ENCODE measurements around the gene GSC2. TPM values are rescaled to one million over a fixed set of nuclear protein-coding genes. Genes with fewer than 3 reads are reported as not detected.

The GSC2 gene
- total and polyA plus RNA-seq, 9 of the 15 experiments (the other 6 are each of a cell fraction or from before 2014, with no cell fraction given): not detected

DNA sequence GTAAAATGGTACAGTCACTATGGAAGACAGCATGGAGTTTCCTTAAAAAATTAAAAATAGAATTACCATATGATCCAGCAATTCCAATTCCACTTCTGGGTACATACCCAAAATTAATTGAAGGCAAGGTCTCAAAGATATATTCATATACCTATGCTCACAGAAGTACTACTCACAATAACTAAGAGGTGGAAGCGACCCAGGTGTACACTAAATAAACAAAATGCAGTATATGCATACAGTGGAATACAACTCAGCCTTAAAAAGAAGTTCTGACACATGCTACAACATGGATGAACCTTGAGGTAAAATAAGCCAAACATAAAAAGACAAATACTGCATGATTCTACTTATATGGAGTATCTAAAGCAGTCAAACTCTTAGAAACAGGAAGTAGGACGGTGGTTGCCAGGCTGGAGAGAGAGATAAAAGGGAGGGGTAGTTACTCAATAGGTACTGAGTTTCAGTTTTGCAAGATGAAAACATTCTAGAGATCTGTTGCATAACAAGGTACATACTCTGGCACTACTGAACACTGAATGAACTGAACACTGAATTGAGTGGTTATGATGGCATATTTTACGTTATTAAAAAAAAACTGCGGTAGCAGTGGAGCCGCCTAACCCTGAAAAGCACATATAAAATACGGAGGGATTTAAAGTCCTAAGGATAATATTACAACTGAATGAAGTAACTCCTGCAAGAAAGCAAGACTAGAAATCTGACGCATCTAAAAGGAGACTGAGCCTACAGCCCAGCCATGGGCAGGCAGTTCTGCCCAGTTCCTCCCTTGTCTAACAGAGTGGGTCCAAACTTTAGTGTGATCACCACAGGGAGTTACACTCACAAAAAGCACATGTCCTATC, 40.7 kb downstream of the GSC2 start (continued):
- no peak for TF ChIP-seq CREB5 (CRISPR knock-in tag; IDR thresholded peaks at IDR 0.05)
- TF ChIP-seq ZNF280B (CRISPR knock-in tag; IDR thresholded peaks at IDR 0.05): peak; percentile 61; the same call in 1 of the 2 replicates
- peak; percentile 16 to 23; a peak in 2 of 4 replicates for TF ChIP-seq RAD21 (CRISPR knock-in tag; conservative IDR thresholded peaks at IDR 0.05 in 1 of 2, IDR thresholded peaks at IDR 0.05 in 1 of 2)
- no peak; the same call in 1 of the 2 replicates for TF ChIP-seq ZFP1 (CRISPR knock-in tag; IDR thresholded peaks at IDR 0.05)
- peak; percentile 92 for TF ChIP-seq ATF7 (IDR thresholded peaks at IDR 0.05)
- TF ChIP-seq, protein P1, sequence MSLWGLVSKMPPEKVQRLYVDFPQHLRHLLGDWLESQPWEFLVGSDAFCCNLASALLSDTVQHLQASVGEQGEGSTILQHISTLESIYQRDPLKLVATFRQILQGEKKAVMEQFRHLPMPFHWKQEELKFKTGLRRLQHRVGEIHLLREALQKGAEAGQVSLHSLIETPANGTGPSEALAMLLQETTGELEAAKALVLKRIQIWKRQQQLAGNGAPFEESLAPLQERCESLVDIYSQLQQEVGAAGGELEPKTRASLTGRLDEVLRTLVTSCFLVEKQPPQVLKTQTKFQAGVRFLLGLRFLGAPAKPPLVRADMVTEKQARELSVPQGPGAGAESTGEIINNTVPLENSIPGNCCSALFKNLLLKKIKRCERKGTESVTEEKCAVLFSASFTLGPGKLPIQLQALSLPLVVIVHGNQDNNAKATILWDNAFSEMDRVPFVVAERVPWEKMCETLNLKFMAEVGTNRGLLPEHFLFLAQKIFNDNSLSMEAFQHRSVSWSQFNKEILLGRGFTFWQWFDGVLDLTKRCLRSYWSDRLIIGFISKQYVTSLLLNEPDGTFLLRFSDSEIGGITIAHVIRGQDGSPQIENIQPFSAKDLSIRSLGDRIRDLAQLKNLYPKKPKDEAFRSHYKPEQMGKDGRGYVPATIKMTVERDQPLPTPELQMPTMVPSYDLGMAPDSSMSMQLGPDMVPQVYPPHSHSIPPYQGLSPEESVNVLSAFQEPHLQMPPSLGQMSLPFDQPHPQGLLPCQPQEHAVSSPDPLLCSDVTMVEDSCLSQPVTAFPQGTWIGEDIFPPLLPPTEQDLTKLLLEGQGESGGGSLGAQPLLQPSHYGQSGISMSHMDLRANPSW (CRISPR knock-in tag; IDR thresholded peaks at IDR 0.05): peak; percentile 81; the same call in 1 of the 2 replicates
- TF ChIP-seq RERE (CRISPR knock-in tag; IDR thresholded peaks at IDR 0.05; ENCODE audit: borderline replicate concordance): no peak
- TF ChIP-seq, protein P2, sequence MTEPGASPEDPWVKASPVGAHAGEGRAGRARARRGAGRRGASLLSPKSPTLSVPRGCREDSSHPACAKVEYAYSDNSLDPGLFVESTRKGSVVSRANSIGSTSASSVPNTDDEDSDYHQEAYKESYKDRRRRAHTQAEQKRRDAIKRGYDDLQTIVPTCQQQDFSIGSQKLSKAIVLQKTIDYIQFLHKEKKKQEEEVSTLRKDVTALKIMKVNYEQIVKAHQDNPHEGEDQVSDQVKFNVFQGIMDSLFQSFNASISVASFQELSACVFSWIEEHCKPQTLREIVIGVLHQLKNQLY (CRISPR knock-in tag; conservative IDR thresholded peaks at IDR 0.05): peak; percentile 27 to 91; a peak in 1 of 4 replicates
- TF ChIP-seq HSF4 (CRISPR knock-in tag; IDR thresholded peaks at IDR 0.05; ENCODE audit: borderline replicate concordance): peak; percentile 82
- 0 out of 2 replicates have a peak, but pooled peaks have one; percentile 54 for TF ChIP-seq KLF13 (tag; IDR thresholded peaks at IDR 0.05; ENCODE audit: borderline replicate concordance, low read depth)
- TF ChIP-seq KLF1 (tag; IDR thresholded peaks at IDR 0.05): 0 out of 2 replicates have a peak, but pooled peaks have one; percentile 77
- TF ChIP-seq ZNF445 (CRISPR knock-in tag; IDR thresholded peaks at IDR 0.05; ENCODE audit: low read depth): peak; percentile 77; the same call in 1 of the 2 replicates

All from K562 (cell line).